ENCODE measurements around the gene TMPRSS9.
A peak's percentile ranks its signal among the peaks of the same experiment; 100 is the strongest.

Gene TMPRSS9

GRCh38 chr19:2330255-2330631 is 29.8 kb upstream of the TMPRSS9 start:
- no peak for DNase-seq

DNA sequence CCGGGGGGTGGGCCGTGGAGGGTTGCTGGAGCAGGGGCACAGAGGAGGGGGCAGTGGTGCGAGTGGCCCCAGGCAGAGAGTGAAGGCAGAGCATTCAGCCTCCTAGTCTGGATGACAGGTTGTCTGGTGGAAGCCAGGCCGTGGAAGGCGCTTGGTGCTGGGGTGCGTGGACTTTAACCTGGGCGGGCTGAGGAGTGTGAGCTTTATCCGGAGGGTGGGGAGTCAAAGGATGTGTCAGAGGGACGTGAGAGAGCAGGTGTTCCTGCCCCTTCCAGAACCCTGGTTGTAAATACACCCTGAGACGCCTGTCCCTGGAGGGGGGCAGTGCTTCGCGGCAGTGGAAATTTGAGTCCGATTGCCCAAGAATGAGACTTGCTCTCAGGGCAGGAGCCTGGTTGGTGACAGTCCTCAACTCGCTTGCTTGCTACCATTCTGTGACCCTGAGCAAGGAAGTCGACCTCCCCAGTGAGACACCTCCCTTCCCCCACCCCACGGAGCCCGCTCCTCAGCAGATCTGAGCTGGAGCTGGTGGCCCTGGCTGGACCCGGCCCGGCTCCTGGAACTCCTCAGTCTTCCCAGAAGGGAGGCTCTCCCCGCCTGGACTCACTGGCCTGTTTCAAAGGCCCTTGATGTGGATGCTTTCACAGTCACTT is 29.3 kb upstream of the TMPRSS9 start:
- DNase-seq, result no peak

GRCh38 chr19:2331601-2332246 is 28.3 kb upstream of the TMPRSS9 start:
- no peak for DNase-seq

DNA sequence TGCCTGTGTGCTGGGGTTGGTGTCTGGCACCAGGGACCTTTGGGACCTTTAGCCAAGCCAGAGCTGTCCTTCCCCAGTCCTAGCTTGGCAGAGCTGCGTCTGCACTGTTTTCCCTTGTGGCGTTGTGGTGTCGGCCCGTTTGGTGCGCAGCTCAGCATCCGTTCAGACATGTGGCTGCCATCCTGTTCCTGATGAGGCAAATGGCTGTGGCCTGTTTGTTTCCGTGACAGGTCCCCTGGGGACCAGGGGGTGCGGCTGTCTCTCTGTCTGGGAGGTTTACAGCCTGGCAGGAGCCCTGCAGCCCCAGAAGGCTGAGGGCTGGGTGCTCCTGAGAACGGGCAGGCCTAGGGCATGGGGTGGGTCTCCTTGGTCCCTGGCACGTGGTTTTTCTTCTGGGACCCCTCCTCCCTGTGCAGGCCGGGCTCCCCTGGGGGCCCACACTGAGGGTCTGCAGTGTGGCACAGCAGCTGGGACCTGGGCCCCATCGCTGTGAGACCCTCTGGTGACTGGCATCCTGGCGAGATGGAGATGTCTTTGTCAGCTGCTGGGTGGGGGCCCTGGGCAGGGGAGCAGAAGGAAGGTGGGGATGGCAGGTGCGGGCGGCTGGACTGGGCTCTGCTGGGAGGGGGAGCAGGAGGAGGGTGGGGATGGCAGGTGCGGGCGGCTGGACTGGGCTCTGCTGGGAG is 27.6 kb upstream of the TMPRSS9 start:
- no peak for DNase-seq

GRCh38 chr19:2333027-2333806 is 26.8 kb upstream of the TMPRSS9 start:
- DNase-seq, result no peak

GRCh38 chr19:2333807-2334211 is 26.3 kb upstream of the TMPRSS9 start:
- DNase-seq, result no peak

DNA sequence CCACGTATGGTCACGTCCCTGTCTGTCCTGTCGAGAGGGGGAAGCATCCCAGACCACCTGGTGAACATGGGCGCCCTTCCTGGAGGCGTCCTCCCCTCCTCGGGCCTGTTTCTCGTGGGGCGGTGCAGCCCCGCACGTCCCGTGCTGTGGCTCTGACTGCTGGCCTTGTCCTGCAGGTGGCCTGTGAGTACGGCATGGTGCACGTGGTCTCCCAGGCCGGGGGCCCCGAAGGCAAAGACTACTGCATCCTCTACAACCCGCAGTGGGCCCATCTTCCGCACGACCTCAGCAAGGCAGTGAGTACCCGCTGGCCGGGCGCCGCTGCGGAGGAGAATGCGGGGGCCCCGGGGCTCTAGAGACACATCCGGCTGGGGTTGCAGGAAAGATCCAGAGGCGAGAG is 25.6 kb upstream of the TMPRSS9 start:
- no peak for DNase-seq

- no peak for DNase-seq
Observed at GRCh38 chr19:2334986-2335846, 24.8 kb upstream of the TMPRSS9 start.

DNA sequence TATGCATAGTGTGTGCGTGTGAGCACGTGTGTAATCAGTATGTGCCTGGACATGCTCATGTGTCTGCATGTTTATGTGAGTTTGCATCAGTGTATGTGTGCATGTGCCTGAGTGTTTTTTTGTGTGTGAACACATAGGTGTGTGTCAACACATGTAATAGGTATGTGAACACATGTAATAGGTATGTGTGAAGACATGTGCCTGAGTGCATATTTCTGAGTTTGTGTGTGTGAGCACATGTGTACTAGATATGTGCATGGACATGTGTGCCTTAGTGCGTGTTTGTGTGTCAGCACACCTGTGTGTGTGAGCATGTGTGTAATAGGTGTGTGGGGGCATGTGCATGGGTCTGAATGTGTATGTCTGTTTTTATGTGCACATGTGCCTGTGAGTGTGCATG is 24.2 kb upstream of the TMPRSS9 start:
- no peak for DNase-seq

DNA sequence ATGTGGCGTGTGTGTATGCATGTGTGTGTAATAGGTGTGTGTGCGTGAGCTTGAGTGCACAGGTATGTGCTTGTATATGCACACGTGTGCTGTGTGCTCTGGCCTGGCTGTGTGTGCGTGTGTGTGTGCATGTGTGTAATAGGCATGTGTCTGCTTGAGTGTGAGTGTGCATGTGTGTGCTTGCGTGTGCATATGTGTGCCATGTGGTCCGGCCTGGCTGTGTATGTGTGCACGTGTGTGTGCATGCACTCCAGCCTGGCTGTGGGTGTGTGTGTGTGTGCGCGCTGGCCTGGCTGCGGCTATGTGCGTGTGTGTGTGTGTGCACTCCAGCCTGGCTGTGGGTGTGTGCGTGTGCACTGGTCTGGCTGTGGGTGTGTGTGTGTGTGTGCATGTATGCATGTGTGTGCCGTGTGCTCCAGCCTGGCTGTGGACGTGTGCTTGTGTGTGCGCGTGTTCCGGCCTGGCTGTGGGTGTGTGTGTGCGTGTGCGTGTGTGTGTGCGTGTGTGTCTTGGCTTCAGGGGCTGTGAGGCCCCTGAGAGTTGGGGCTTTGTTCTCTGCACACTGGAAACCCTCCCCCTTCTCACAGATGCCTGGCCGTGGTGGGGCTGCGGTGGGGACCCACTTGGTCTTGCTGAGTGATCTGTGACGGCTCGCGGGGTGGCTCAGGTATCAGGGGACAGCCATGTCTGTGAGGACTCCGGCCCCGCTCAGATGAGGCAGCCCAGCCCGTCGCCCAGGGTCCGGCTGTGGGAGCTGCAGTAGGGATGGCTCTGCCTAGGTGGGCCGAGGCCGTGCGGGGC is 23.3 kb upstream of the TMPRSS9 start:
- DNase-seq, result no peak

GRCh38 chr19:2337329-2337707 is 22.7 kb upstream of the TMPRSS9 start:
- DNase-seq, result no peak

- no peak for DNase-seq
Observed at GRCh38 chr19:2338055-2338615, 21.9 kb upstream of the TMPRSS9 start.

DNA sequence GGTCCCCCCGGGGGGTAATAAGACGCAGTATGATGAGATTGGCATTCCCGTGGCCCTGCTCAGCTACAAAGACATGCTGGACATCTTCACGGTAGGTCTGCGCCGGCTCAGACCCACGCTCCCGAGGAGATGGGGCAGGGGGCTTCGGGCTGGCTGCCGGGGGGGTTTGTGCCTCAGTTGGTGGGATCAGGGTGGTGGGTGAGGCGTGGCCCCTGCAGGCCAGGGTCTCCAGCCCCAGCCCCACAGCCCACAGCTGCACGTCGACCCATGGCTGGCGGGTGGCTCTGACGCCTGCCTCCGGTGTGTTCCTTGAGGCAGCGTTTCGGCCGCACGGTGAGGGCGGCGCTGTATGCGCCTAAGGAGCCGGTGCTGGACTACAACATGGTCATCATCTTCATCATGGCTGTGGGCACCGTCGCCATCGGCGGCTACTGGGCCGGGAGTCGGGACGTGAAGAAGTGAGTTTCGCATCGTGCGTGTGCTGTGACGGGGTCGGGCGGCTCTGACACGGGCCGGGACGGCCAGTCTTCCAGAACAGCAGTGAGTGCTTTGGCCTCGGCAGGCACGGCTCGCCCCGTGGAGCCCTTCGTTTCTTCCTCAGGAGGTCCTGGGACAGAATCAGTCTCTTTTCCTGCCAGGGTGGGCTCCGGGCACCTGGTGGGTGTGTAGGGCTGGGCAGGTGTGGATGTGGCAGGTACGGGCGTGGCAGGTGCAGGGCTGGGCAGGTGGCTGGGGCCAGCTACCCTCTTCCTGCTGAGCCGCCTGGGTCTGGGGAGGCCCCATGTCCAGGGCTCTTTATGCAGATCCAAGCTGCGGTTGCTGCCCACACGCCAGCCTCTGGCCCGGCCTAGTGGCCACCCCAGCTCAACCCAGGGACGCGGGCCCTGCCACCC is 21.1 kb upstream of the TMPRSS9 start:
- no peak for DNase-seq

DNA sequence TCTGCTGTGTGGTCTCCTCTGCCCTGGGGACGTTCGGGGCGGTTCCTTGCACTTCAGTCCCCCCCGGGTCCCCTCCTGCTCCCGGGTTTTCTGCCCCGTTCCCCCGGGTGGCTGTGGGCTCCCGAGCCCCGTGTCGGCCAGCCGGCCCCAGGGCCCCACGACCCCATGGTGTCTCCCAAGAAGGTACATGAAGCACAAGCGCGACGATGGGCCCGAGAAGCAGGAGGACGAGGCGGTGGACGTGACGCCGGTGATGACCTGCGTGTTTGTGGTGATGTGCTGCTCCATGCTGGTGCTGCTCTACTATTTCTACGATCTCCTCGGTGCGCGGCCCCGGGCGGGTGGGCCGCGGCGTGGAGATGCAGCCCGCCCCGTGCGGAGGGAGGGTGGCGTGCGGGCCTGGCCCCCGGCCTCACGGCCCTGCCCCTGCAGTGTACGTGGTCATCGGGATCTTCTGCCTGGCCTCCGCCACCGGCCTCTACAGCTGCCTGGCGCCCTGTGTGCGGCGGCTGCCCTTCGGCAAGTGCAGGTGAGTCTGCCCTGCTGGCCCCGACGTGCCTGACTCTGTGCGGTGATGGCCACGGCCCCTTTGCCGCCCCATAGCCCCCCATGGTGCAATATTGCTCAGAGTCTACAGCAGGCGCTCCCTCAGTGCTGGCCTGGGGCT is 20.3 kb upstream of the TMPRSS9 start:
- DNase-seq, result no peak

- DNase-seq, result no peak
Observed at GRCh38 chr19:2340496-2341243, 19.4 kb upstream of the TMPRSS9 start.

GRCh38 chr19:2341244-2341751 is 18.8 kb upstream of the TMPRSS9 start:
- peak; percentile 73 for DNase-seq

- no peak for DNase-seq
Observed at GRCh38 chr19:2341982-2342381, 18.1 kb upstream of the TMPRSS9 start.

GRCh38 chr19:2342656-2343288 is 17.3 kb upstream of the TMPRSS9 start:
- DNase-seq, result no peak
